Measurements from ENCODE around the gene GLMN.
A peak's percentile ranks its signal among the peaks of the same experiment; 100 is the strongest.
"Not testable (repeated sequence)": the region's sequence is repeated elsewhere in the genome, so short reads cannot be mapped to it uniquely, and the experiment has no call there.

GLMN gene

GRCh38 chr1:92299477-92300150 lies 827 bp upstream of the GLMN start:
- peak in 1 of 3 experiments; percentile 48 for DNase-seq

DNA sequence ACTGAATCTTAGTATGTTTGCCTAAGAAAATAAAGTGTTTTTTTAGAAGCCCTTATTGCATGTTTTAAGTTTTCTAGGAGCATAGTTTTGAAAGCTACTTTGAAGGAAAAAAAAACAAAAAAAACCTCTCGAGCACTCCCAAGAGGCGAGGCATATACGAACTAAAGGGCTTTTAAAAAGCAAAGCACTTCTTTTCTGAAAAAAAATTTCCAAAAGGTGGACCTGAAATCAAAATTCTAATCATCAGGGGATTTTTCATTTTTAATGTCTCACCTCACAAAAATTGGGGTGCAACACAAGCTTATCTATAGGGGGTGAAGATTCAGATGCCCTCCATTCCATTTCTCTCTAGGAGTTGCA lies 594 bp downstream of the GLMN start:
- DNase-seq: no peak

GRCh38 chr1:92291372-92291999 lies 7.3 kb downstream of the GLMN start:
- DNase-seq: peak; percentile 27 to 77 (median 28)

DNA sequence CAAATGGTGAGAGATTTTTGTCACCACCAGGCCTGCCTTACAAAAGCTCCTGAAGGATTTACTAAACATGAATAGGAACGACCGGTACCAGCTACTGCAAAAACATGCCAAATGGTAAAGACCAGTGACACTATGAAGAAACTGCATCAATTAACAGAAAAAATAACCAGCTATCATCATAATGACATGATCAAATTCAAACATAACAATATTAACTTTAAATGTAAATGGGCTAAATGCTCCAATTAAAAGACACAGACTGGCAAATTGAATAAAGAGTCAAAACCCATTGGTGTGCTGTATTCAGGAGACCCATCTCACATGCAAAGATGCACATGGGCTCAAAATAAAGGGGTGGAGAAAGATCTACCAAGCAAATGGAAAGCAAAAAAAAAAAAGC lies 17.4 kb downstream of the GLMN start:
- DNase-seq: not testable (repeated sequence)

DNA sequence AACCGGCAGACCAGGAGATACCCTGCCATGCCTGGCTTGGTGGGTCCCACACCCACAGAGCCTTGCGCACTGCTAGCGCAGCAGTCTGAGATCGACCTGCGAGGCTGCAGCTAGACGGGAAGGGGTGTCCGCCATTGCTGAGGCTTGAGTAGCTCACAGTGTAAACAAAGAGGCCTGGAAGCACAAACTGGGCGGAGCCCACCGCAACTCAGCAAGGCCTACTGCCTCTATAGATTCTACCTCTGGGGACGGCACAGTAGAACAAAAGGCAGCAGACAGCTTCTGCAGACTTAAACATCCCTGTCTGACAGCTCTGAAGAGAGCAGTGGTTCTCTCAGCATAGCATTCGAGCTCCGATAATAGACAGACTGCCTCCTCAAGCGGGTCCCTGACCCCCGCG lies 19.0 kb downstream of the GLMN start:
- not testable (repeated sequence) for DNase-seq

DNA sequence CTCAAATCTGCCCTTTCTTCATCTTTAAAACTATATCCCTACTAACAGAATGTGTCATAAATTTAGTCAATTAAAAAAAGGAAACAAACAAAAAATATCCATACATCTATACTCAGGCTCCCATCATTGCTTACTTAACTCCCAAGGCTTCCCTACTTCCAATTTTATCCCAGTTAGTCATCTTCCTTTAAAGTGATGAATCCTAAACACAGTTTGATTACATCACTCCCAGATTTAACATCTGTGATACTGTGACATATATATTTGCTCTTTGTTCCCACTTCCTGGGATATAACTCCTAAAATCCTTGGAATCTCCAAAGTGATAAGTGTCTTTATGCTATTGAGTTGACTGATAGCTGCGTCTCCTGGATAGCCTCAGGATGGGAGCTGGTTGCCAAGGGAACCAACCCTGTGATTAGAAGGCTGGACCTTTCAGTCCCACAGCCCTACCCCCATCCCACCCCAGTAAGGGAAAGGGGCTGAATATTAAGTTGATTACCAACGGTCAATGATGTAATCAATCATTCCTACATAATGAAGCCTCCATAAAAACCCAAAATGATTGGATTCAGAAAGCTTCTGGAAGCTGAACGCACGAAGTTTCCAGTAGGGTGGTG lies 21.6 kb downstream of the GLMN start:
- DNase-seq: no peak

GRCh38 chr1:92276082-92276481 lies 22.7 kb downstream of the GLMN start:
- no peak for DNase-seq

DNA sequence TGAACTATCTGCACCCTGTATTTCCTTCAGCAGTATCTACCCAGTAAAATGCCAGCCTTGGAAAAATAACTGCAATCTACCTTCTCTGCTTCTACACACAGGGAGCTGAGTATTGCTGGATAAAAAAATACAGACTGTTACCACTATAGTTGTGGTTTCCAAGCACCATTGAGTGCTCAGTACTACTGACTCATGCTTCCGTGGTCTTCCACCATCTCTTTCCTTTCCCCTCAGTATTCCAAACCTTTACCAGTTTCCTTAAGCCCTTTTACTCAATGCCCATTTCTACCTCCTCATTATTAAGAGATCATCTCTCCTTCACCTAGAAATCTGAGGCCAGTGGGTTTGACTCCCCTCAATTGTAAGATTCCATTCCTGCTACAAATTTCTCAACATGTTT lies 23.8 kb downstream of the GLMN start:
- DNase-seq: no peak

- DNase-seq: no peak
Observed at GRCh38 chr1:92273039-92273438, 25.7 kb downstream of the GLMN start.

DNA sequence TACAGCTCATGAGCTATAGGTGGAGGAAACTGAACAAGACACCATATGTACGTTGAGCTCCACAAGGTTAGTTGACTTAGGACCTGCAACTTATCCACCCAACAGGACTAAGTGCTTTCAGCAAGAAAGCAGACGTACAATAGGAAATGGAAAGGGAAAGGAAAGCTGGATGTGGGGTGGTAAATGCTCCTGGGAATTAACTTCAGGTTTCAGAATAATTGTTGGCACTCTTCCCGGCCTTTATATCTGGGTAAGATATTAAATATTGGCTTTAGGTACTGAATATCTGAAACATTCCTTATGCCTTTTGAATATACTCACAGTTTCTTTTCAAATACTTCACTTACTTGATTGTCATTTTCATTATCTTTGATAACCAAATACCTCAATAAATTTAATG lies 36.3 kb downstream of the GLMN start:
- no peak for DNase-seq

GRCh38 chr1:92259350-92259749 lies 39.4 kb downstream of the GLMN start:
- DNase-seq: no peak

DNA sequence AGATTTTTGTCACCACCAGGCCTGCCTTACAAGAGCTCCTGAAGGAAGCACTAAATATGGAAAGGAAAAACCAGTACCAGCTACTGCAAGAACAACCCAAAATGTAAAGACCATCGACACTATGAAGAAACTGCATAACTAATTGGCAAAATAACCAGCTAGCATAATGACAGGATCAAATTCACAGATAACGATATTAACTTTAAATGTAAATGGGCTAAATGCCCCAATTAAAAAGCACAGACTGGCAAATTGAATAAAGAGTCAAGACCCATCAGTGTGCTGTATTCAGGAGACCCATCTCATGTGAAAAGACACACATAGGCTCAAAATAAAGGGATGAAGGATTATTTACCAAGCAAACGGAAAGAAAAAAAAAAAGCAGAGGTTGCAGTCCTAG lies 44.1 kb downstream of the GLMN start:
- DNase-seq: not testable (repeated sequence)

- DNase-seq: no peak
Observed at GRCh38 chr1:92244376-92244775, 54.4 kb downstream of the GLMN start.

- DNase-seq: no peak
Observed at GRCh38 chr1:92240034-92240433, 58.8 kb downstream of the GLMN start.

DNA sequence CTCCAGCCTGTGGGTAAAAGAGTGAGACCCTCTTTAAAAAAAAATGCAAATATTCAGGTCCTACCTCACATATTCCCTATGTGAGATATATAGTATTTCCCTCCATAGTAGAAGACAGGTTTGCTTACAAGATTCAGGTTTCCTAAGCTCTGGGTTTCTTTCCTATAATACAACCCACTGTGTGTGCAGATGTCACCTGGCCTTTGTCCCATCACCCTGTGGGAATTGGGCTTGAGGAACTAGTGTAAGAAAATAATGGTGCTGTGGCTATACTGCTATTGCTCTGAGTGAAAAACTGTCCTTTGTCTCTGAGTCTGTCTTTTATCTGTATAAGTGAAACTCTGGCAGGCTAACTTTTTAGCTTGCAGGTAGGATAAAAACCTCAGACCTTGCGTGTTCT lies 68.1 kb downstream of the GLMN start:
- no peak for DNase-seq

DNA sequence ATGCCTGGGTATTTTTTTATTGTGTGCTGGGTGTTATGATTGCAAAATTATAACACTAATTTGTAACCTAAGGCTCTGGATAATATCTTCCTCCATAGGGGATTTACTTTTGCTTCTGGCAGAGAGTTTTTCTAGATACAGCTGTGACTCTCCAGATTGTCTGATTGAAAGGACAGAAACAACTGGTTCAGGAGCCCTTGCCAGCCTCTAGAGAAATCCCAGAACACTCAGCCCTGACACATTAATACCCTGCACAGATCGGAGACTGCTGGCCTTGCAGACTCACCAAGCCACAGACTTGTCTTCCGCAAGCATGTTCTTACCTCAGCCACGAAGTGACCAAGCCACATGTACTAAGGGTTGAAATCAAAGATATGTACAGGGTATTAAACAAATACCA lies 70.4 kb downstream of the GLMN start:
- DNase-seq: no peak

GRCh38 chr1:92219028-92219427 lies 79.8 kb downstream of the GLMN start:
- no peak for DNase-seq

- DNase-seq: no peak
Observed at GRCh38 chr1:92218559-92218958, 80.2 kb downstream of the GLMN start.

DNA sequence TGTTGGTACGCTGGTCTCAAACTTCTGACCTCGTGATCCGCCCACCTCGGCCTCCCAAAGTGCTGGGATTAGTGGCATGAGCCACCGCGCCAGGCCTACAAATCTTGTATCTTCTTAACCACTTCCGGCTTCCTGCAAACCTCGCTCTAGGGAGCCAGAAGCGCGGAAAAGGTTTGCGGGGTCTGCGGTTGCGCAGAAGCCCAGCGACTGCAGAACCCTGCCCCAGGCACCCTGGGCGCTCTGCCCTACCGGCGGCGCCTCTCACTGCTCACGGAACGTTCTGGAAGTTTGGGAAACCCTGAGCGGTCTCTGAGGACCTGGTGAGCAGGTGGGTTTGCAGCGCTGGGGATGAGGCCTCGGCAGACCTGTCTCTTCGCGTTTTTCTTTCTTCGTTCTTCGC lies 81.1 kb downstream of the GLMN start, which contains the start of gene C1orf146:
Gene C1orf146 (plus strand): TSS at position 195 of the 400 bp plus-strand sequence. CDS start 13,506 bp downstream, outside the sequence.
- DNase-seq: no peak

DNA sequence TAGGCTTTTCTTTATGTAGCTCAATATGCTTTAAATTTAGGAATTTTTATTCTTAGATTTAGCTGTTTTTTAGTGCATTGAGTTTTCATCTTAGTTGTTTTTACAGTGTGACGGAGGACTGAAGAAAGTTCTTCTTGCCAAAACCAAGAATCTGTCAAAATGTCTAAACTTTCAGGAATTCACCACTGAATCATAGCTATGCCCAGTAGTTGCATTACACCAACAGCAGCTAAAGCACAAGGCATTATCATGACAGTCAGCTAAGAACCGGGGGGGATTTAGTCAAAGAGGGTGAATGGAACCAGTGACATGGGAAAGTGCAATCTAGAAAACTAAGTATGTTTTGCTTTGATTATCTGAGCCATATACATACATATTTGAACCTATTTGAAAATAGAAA lies 87.6 kb downstream of the GLMN start:
- no peak for DNase-seq

DNA sequence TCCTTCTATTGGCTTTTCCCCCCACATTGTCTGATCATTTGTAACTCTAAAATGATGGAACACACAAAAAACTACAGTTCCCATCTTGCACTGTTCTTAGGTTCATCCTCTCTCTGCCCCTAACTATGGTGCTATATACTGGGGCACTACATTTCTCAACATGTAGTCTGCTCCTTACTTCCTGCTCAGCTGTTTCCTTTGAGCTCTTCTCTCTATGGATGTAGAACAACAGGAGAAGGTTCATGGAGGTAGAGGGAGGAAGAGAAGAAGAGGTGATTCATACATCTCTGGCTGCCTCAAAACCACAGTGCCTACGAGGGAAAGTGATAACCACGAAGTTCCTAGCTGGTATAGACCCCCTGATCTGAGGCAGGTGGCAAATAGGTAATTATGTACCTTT lies 88.1 kb downstream of the GLMN start:
- no peak for DNase-seq

- no peak for DNase-seq
Observed at GRCh38 chr1:92203105-92203504, 95.7 kb downstream of the GLMN start.

DNA sequence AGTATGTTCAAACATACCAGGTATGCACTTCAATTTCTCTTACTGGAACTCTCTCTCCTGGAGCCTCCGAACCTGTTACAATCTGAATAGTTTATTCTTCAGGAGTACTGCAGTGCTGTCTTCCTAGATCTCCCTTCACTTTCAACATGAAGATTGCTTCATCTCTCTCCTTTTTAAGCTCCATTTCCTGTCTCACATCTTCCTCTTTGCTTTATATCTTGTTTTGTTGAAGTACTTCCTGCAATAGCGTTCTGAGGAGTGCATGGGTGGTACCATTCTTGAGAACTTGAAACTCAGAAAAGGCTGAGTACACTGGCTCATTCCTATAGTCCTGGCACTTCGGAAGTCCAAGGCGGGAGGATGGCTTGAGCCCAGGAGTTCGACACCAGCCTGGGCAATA lies 96.8 kb downstream of the GLMN start:
- no peak for DNase-seq

Data from NCI-H1417 (cell line).